Ovary (tissue), 3 donors: ENCODE data around the gene ANKRD42.

Experiments
- EP300 ChIP-seq: sonication (generic); formaldehyde crosslinking; IDR thresholded peaks from one replicate; pipeline ENCODE4 v1.6.1; 2017; ENCODE audit warnings: antibody characterized with exemption
- POLR2A ChIP-seq: fragments of 450-650 bp; IDR thresholded peaks from one replicate; pipeline ENCODE4 v1.6.1; 2017; ENCODE audit warnings: antibody characterized with exemption, mild to moderate bottlenecking, moderate library complexity
- TF ChIP-seq, protein P1 (sequence below), 3 donors: fragments of 450-650 bp in 2 of 3; fragments of 200-600 bp in 1 of 3; IDR thresholded peaks; one replicate each; pipeline versions ENCODE4 v1.5.1 to v1.8.0; 2016 to 2022; ENCODE audit warnings: antibody characterized with exemption in 3 of 3, mild to moderate bottlenecking in 1 of 3
- donor health status: DM: no; HTN: no; CAD: no.

DNA sequence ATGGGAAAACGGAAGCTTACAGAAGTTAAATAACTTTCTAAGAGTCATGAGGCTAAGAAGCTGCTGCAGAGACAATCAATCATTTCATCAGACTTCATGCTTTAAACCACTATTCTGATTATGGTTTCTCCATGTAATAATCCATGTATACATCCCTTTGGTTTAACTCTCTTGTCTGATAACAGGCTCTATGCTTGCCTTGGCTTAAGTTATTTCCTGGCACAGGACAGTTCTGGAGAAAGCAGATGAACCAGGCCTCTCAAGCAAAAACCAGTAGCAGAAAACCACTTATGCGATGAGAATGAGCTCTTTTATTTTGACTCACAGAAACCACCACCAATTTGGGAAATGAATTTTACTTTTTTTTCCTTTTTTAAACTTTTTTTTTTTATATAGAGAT is 43.1 kb upstream of the ANKRD42 start:
- TF ChIP-seq EP300 (no peak), POLR2A (no peak)
- TF ChIP-seq, protein P1, sequence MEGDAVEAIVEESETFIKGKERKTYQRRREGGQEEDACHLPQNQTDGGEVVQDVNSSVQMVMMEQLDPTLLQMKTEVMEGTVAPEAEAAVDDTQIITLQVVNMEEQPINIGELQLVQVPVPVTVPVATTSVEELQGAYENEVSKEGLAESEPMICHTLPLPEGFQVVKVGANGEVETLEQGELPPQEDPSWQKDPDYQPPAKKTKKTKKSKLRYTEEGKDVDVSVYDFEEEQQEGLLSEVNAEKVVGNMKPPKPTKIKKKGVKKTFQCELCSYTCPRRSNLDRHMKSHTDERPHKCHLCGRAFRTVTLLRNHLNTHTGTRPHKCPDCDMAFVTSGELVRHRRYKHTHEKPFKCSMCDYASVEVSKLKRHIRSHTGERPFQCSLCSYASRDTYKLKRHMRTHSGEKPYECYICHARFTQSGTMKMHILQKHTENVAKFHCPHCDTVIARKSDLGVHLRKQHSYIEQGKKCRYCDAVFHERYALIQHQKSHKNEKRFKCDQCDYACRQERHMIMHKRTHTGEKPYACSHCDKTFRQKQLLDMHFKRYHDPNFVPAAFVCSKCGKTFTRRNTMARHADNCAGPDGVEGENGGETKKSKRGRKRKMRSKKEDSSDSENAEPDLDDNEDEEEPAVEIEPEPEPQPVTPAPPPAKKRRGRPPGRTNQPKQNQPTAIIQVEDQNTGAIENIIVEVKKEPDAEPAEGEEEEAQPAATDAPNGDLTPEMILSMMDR (IDR thresholded peaks at IDR 0.05) = no peak
